ENCODE results near the gene TGIF1. TPM values are rescaled to one million over a fixed set of nuclear protein-coding genes. Genes with fewer than 3 reads are reported as not detected.

TGIF1 gene
- total RNA-seq, 1 donor from 2014 or later, result 111 TPM

DNA sequence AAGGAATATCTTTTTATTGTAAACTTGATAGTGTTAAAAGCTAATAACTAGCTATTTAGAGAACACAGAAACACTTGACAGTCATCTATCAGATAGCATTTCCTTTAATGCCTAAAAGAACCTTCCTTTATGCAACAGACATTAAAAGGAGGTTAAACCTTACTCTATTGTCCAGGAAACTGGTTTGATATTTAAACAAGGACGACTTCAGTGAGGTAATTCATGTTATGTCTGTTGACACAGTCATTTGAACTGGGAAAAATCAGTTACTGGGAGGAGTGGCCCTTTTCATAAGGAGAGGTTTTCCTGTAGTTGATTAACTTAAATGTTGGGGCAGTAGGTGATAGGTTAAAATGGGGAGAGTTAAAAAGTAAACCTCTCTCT is 6.7 kb downstream of the TGIF1 start:
- H3K4me1 Mint-ChIP-seq (ENCODE audit: low read depth), result peaks cover 63% of the 10 kb centered on the region
- H3K36me3 Mint-ChIP-seq (ENCODE audit: insufficient read depth), result peaks cover 37% of the 10 kb centered on the region
- H3K9me3 Mint-ChIP-seq (ENCODE audit: low read depth), result peaks cover 4% of the 10 kb centered on the region
- H3K4me3 Mint-ChIP-seq (ENCODE audit: low read depth), result peak overlapping the region; percentile 96
- TF ChIP-seq, protein P1, sequence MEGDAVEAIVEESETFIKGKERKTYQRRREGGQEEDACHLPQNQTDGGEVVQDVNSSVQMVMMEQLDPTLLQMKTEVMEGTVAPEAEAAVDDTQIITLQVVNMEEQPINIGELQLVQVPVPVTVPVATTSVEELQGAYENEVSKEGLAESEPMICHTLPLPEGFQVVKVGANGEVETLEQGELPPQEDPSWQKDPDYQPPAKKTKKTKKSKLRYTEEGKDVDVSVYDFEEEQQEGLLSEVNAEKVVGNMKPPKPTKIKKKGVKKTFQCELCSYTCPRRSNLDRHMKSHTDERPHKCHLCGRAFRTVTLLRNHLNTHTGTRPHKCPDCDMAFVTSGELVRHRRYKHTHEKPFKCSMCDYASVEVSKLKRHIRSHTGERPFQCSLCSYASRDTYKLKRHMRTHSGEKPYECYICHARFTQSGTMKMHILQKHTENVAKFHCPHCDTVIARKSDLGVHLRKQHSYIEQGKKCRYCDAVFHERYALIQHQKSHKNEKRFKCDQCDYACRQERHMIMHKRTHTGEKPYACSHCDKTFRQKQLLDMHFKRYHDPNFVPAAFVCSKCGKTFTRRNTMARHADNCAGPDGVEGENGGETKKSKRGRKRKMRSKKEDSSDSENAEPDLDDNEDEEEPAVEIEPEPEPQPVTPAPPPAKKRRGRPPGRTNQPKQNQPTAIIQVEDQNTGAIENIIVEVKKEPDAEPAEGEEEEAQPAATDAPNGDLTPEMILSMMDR (IDR thresholded peaks at IDR 0.05; ENCODE audit: unreplicated experiment), result no peak
- peak overlapping the region; percentile 98 for H3K27ac Mint-ChIP-seq
- no peaks in the 10 kb centered on the region for H3K27me3 Mint-ChIP-seq
- no peak for DNase-seq (ENCODE audit: low spot score, unreplicated experiment)

DNA sequence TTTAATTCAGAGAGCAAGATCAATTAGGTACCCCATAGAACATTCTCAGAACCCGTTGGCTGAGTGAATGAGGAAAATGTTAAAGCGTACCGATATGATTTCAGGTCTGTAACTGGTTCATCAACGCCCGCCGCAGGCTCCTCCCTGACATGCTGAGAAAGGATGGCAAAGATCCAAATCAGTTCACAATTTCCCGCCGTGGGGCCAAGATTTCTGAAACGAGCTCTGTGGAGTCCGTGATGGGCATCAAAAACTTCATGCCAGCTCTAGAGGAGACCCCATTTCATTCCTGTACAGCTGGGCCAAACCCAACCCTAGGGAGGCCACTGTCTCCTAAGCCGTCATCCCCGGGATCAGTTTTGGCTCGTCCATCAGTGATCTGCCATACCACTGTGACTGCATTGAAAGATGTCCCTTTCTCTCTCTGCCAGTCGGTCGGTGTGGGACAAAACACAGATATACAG is 7.3 kb downstream of the TGIF1 start:
- no peak for DNase-seq (ENCODE audit: low spot score, unreplicated experiment)
- Mint-ChIP-seq H3K9me3 (ENCODE audit: low read depth) (peaks cover 4% of the 10 kb centered on the region), H3K4me3 (ENCODE audit: low read depth) (peak overlapping the region; percentile 96), H3K27me3 (no peaks in the 10 kb centered on the region), H3K36me3 (ENCODE audit: insufficient read depth) (peaks cover 41% of the 10 kb centered on the region), H3K27ac (peak overlapping the region; percentile 98), H3K4me1 (ENCODE audit: low read depth) (peaks cover 67% of the 10 kb centered on the region)
- TF ChIP-seq, protein P1 (IDR thresholded peaks at IDR 0.05; ENCODE audit: unreplicated experiment), result no peak

DNA sequence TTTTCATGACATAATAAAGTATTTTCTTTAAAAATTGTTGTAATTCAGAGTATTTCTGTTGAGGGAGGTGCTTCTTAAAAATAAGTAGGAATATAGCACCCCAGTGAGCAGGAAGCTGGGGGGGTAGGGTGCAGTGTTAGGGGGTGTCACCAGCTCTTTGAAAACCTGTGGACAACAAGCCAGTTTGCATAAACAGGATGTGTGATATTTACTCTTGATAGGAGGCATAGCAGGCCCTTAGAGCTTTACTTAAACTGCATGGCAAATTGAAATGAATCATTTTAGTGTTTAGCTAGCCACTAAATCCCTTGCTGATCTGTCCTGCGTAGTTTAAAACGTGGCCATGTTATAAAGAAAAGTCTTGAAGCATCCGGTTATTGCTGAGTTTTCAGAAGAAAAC is 8.4 kb downstream of the TGIF1 start:
- Mint-ChIP-seq H3K36me3 (ENCODE audit: insufficient read depth) (peaks cover 41% of the 10 kb centered on the region), H3K4me3 (ENCODE audit: low read depth) (peak overlapping the region; percentile 15), H3K4me1 (ENCODE audit: low read depth) (peaks cover 61% of the 10 kb centered on the region)

GRCh38 chr18:3458952-3459853 is 9.2 kb downstream of the TGIF1 start:
- Mint-ChIP-seq H3K4me3 (ENCODE audit: low read depth) (peak overlapping the region; percentile 13), H3K36me3 (ENCODE audit: insufficient read depth) (peaks cover 41% of the 10 kb centered on the region), H3K27ac (peak overlapping the region; percentile 64)

More for the DNA sequence above, 8.4 kb downstream of the TGIF1 start:
- Mint-ChIP-seq H3K27ac (peak overlapping the region; percentile 25), H3K9me3 (ENCODE audit: low read depth) (peaks cover 4% of the 10 kb centered on the region), H3K27me3 (no peaks in the 10 kb centered on the region)
- TF ChIP-seq, protein P1 (IDR thresholded peaks at IDR 0.05; ENCODE audit: unreplicated experiment), result no peak
- DNase-seq (ENCODE audit: low spot score, unreplicated experiment), result no peak

DNA sequence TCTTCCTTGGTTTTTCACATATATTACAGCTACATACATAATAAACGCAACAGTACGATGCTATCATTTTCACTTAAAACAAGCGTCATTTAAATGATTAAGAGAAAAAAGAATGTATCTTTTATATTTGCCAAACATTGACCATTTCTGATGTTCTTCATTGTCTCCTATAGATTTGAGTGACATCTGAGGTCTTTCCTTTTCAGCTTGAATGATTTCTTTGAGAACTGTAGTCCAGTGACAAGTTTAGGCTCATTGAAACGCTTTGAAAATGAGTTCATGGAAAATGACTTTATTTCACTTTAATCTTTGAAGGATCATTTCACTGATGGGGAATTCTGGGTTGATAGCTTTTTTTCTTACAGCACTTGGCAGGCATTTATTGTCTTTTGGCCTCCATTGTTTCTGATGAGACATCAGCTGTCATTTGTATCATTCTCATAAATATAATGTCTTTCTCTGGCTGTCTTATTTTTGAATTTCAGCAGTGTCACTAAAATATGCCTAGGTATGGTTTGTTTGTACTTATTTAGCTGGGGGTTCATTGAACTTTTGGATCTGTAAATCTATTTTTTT is 10.9 kb downstream of the TGIF1 start:
- Mint-ChIP-seq H3K9me3 (ENCODE audit: low read depth) (peaks cover 4% of the 10 kb centered on the region), H3K36me3 (ENCODE audit: insufficient read depth) (peaks cover 41% of the 10 kb centered on the region), H3K4me3 (ENCODE audit: low read depth) (no peak overlapping the region), H3K27ac (no peak overlapping the region), H3K4me1 (ENCODE audit: low read depth) (peaks cover 39% of the 10 kb centered on the region), H3K27me3 (no peaks in the 10 kb centered on the region)
- TF ChIP-seq, protein P1 (IDR thresholded peaks at IDR 0.05; ENCODE audit: unreplicated experiment), result no peak
- DNase-seq (ENCODE audit: low spot score, unreplicated experiment), result no peak

More at GRCh38 chr18:3458952-3459853, 9.2 kb downstream of the TGIF1 start:
- H3K4me1 Mint-ChIP-seq (ENCODE audit: low read depth), result peaks cover 54% of the 10 kb centered on the region
- H3K27me3 Mint-ChIP-seq, result no peaks in the 10 kb centered on the region
- peaks cover 4% of the 10 kb centered on the region for H3K9me3 Mint-ChIP-seq (ENCODE audit: low read depth)
- no peak for DNase-seq (ENCODE audit: low spot score, unreplicated experiment)
- TF ChIP-seq, protein P1 (IDR thresholded peaks at IDR 0.05; ENCODE audit: unreplicated experiment), result no peak

Measured in progenitor cell of endocrine pancreas (in vitro differentiated cells).